Activated naive CD4-positive, alpha-beta T cell treated with anti-CD3 and anti-CD28 coated beads, Interleukin-2, amount 10 ng/mL, durations not matched to agents 7 days and 5 days (primary cell): ENCODE data around the gene MUC4.
"Not testable (repeated sequence)": the region's sequence is repeated elsewhere in the genome, so short reads cannot be mapped to it uniquely, and the experiment has no call there.

Experiments
- CTCF ChIA-PET: fragments of 350-600 bp; sonication (Branson Sonifier 250); formaldehyde crosslinking; loops from one replicate; lab custom pipeline; 2021; ENCODE audit warnings: antibody characterized with exemption; lab: Charles Lee
- DNase-seq: peaks from one replicate; pipeline ENCODE4 v3.0.0-alpha.2; 2020
- H3K27ac Mint-ChIP-seq: one replicate; pipeline ENCODE4 v1.8.0; 2021; ENCODE audit warnings: mild to moderate bottlenecking, moderate library complexity, mixed read lengths
- H3K27me3 Mint-ChIP-seq: one replicate; pipeline ENCODE4 v1.8.0; 2021; ENCODE audit warnings: mild to moderate bottlenecking, mixed read lengths
- H3K36me3 Mint-ChIP-seq: one replicate; pipeline ENCODE4 v1.8.0; 2021; ENCODE audit warnings: mixed read lengths
- H3K4me1 Mint-ChIP-seq: one replicate; pipeline ENCODE4 v1.8.0; 2021; ENCODE audit warnings: mixed read lengths
- H3K4me3 Mint-ChIP-seq: one replicate; pipeline ENCODE4 v1.8.0; 2021; ENCODE audit warnings: mild to moderate bottlenecking, moderate library complexity, mixed read lengths
- H3K9me3 Mint-ChIP-seq: one replicate; pipeline ENCODE4 v1.8.0; 2021; ENCODE audit warnings: mixed read lengths

The MUC4 gene

GRCh38 chr3:195731356-195731905 is 80.3 kb downstream of the MUC4 start:
- CTCF ChIA-PET = no interaction called here
- no peak overlapping the region for H3K27ac Mint-ChIP-seq

GRCh38 chr3:195729476-195730251 is 82.1 kb downstream of the MUC4 start:
- no peaks in the 10 kb centered on the region for H3K4me1 Mint-ChIP-seq
- DNase-seq = no peak
- H3K4me3 Mint-ChIP-seq = no peak overlapping the region
- H3K9me3 Mint-ChIP-seq = no peaks in the 10 kb centered on the region
- H3K36me3 Mint-ChIP-seq = no peaks in the 10 kb centered on the region
- peaks cover 7% of the 10 kb centered on the region for H3K27me3 Mint-ChIP-seq
- CTCF ChIA-PET = interaction anchor here (1.1 kb wide), 1 partner anchor 121 kb away, joined by 3 read pairs; no protein-coding TSS in a partner anchor
- no peak overlapping the region for H3K27ac Mint-ChIP-seq

More at GRCh38 chr3:195731356-195731905, 80.3 kb downstream of the MUC4 start:
- H3K4me1 Mint-ChIP-seq = no peaks in the 10 kb centered on the region
- no peaks in the 10 kb centered on the region for H3K36me3 Mint-ChIP-seq
- no peak overlapping the region for H3K4me3 Mint-ChIP-seq
- no peak for DNase-seq
- H3K9me3 Mint-ChIP-seq = no peaks in the 10 kb centered on the region
- peaks cover 7% of the 10 kb centered on the region for H3K27me3 Mint-ChIP-seq

- H3K4me1 Mint-ChIP-seq, H3K9me3 Mint-ChIP-seq, H3K4me3 Mint-ChIP-seq, DNase-seq, H3K36me3 Mint-ChIP-seq, H3K27me3 Mint-ChIP-seq, H3K27ac Mint-ChIP-seq: not testable (repeated sequence)
- CTCF ChIA-PET = interaction anchor here (1.1 kb wide), 1 partner anchor 122 kb away, joined by 3 read pairs; no protein-coding TSS in a partner anchor
These were observed 82.9 kb downstream of the MUC4 start for GRCh38 chr3:195728789-195729188.

- H3K27me3 Mint-ChIP-seq = peaks cover 7% of the 10 kb centered on the region
- CTCF ChIA-PET = interaction anchor here (1.1 to 1.2 kb wide), 2 partner anchors 20 to 123 kb away, joined by 3 to 5 read pairs; no protein-coding TSS in a partner anchor
- DNase-seq = no peak
- H3K27ac Mint-ChIP-seq = no peak overlapping the region
- no peaks in the 10 kb centered on the region for H3K9me3 Mint-ChIP-seq
- no peak overlapping the region for H3K4me3 Mint-ChIP-seq
- H3K4me1 Mint-ChIP-seq = no peaks in the 10 kb centered on the region
- H3K36me3 Mint-ChIP-seq = no peaks in the 10 kb centered on the region
These were observed 84.0 kb downstream of the MUC4 start for GRCh38 chr3:195727606-195728195.

- not testable (repeated sequence) for H3K4me1 Mint-ChIP-seq
These were observed 85.6 kb downstream of the MUC4 start for GRCh38 chr3:195725916-195726740.

GRCh38 chr3:195724363-195724762 is 87.4 kb downstream of the MUC4 start:
- H3K36me3 Mint-ChIP-seq, H3K4me1 Mint-ChIP-seq, H3K4me3 Mint-ChIP-seq, H3K27ac Mint-ChIP-seq, CTCF ChIA-PET, H3K27me3 Mint-ChIP-seq, H3K9me3 Mint-ChIP-seq, DNase-seq: not testable (repeated sequence)

More at GRCh38 chr3:195725916-195726740, 85.6 kb downstream of the MUC4 start:
- not testable (repeated sequence) for H3K27ac Mint-ChIP-seq, DNase-seq, H3K27me3 Mint-ChIP-seq, H3K36me3 Mint-ChIP-seq, H3K9me3 Mint-ChIP-seq, H3K4me3 Mint-ChIP-seq
- CTCF ChIA-PET = interaction anchor here (0.6 kb wide), 1 partner anchor 8 kb away, joined by 3 read pairs; no protein-coding TSS in a partner anchor

- CTCF ChIA-PET, H3K36me3 Mint-ChIP-seq, H3K9me3 Mint-ChIP-seq, H3K4me3 Mint-ChIP-seq, H3K4me1 Mint-ChIP-seq, DNase-seq, H3K27me3 Mint-ChIP-seq, H3K27ac Mint-ChIP-seq: not testable (repeated sequence)
These were observed 88.8 kb downstream of the MUC4 start for GRCh38 chr3:195722996-195723345.

GRCh38 chr3:195722139-195722995 is 89.4 kb downstream of the MUC4 start:
- CTCF ChIA-PET, H3K4me3 Mint-ChIP-seq, H3K36me3 Mint-ChIP-seq, H3K9me3 Mint-ChIP-seq, DNase-seq, H3K27ac Mint-ChIP-seq, H3K27me3 Mint-ChIP-seq, H3K4me1 Mint-ChIP-seq: not testable (repeated sequence)

GRCh38 chr3:195720831-195721506 is 90.8 kb downstream of the MUC4 start, which contains the start of gene MUC20:
Gene MUC20, plus strand, starts transcription at chr3:195720978. Its CDS starts 30 bp downstream, at chr3:195721008.
- H3K27ac Mint-ChIP-seq, H3K4me3 Mint-ChIP-seq, H3K36me3 Mint-ChIP-seq, H3K4me1 Mint-ChIP-seq, DNase-seq, CTCF ChIA-PET, H3K9me3 Mint-ChIP-seq, H3K27me3 Mint-ChIP-seq: not testable (repeated sequence)

GRCh38 chr3:195719514-195720254 is 92.0 kb downstream of the MUC4 start:
- H3K9me3 Mint-ChIP-seq, H3K27ac Mint-ChIP-seq, H3K4me3 Mint-ChIP-seq, DNase-seq, H3K27me3 Mint-ChIP-seq, CTCF ChIA-PET, H3K4me1 Mint-ChIP-seq, H3K36me3 Mint-ChIP-seq: not testable (repeated sequence)

- CTCF ChIA-PET = no interaction called here
- no peak overlapping the region for H3K4me3 Mint-ChIP-seq
These were observed 93.2 kb downstream of the MUC4 start for GRCh38 chr3:195718477-195718984.

GRCh38 chr3:195717852-195718476 is 93.8 kb downstream of the MUC4 start:
- DNase-seq = no peak
- no peak overlapping the region for H3K27ac Mint-ChIP-seq
- H3K4me1 Mint-ChIP-seq = no peaks in the 10 kb centered on the region
- CTCF ChIA-PET = no interaction called here
- H3K4me3 Mint-ChIP-seq = no peak overlapping the region
- peaks cover 5% of the 10 kb centered on the region for H3K36me3 Mint-ChIP-seq
- no peaks in the 10 kb centered on the region for H3K27me3 Mint-ChIP-seq
- peaks cover 2% of the 10 kb centered on the region for H3K9me3 Mint-ChIP-seq

More at GRCh38 chr3:195718477-195718984, 93.2 kb downstream of the MUC4 start:
- peaks cover 2% of the 10 kb centered on the region for H3K9me3 Mint-ChIP-seq
- H3K4me1 Mint-ChIP-seq = no peaks in the 10 kb centered on the region
- H3K27ac Mint-ChIP-seq = no peak overlapping the region
- DNase-seq = no peak
- H3K36me3 Mint-ChIP-seq = peaks cover 5% of the 10 kb centered on the region
- H3K27me3 Mint-ChIP-seq = no peaks in the 10 kb centered on the region
